Spinal cord (tissue), 10 donors: ENCODE data around the gene DNAJC24. TPM values are rescaled to one million over a fixed set of nuclear protein-coding genes. Genes with fewer than 3 reads are reported as not detected.

ENCODE experiments used
- DNase-seq, 6 donors: peaks; one replicate each; pipeline versions ENCODE4 v3.0.0 to v3.0.0-alpha.2; 2013 to 2015; ENCODE audit warnings: low spot score in 6 of 6, low read depth in 4 of 6
- H3K27ac ChIP-seq: one replicate; pipeline ENCODE4 v1.5.1; 2013; ENCODE audit warnings: low read depth, low read length, control low read depth
- H3K27me3 ChIP-seq: one replicate; pipeline ENCODE4 v1.6.1; 2013; ENCODE audit warnings: low read length; ENCODE audit not compliant: control insufficient read depth, insufficient read depth
- H3K36me3 ChIP-seq: one replicate; pipeline ENCODE4 v1.6.1; 2013; ENCODE audit warnings: low read length; ENCODE audit not compliant: control insufficient read depth, insufficient read depth
- H3K4me1 ChIP-seq: one replicate; pipeline ENCODE4 v1.6.1; 2013; ENCODE audit warnings: low read length; ENCODE audit not compliant: control insufficient read depth, insufficient read depth
- H3K4me3 ChIP-seq: one replicate; pipeline ENCODE4 v1.5.1; 2013; ENCODE audit warnings: low read depth, low read length, control low read depth
- H3K9me3 ChIP-seq: one replicate; pipeline ENCODE4 v1.6.1; 2013; ENCODE audit warnings: low read length; ENCODE audit not compliant: control insufficient read depth, insufficient read depth
- WGBS: methylation state at CpG from one replicate; pipeline ENCODE4 v1.1.5; 2013; ENCODE audit warnings: missing lambda C conversion rate; ENCODE audit not compliant: insufficient coverage; 5-methylcytosine and 5-hydroxymethylcytosine counted together
- polyA plus RNA-seq, 2 donors: library from polyadenylated mRNA; unstranded; fragments of 120-200 nt; gene quantifications; one replicate each; pipeline ENCODE4 v1.2.1, GENCODE V29; 2013; ENCODE audit not compliant: insufficient read length in 2 of 2
- total RNA-seq, 2 donors: library from RNA; depleted of rRNA in 1 of 2; stranded (reverse); fragments of 120-200 nt in 1 of 2; fragments of >200 nt in 1 of 2; gene quantifications; one replicate each; pipeline versions ENCODE4 v1.2.3 to v1.2.4, GENCODE V29; 2013 to 2014
- donor health status: healthy.

DNAJC24 gene
- total and polyA plus RNA-seq, 4 donors = 25.0 to 35.1 (median 28.8) TPM

- Histone ChIP-seq H3K4me1 (no peaks in the 10 kb centered on the region), H3K27ac (no peak overlapping the region), H3K9me3 (no peaks in the 10 kb centered on the region), H3K36me3 (no peaks in the 10 kb centered on the region), H3K27me3 (no peaks in the 10 kb centered on the region), H3K4me3 (no peak overlapping the region)
- DNase-seq = no peak
- WGBS = 93% methylated on average over 2 of the region's 2 CpGs
These were observed 38.5 kb downstream of the DNAJC24 start for GRCh38 chr11:31408201-31408600.

- Histone ChIP-seq H3K27me3 (no peaks in the 10 kb centered on the region), H3K4me3 (no peak overlapping the region), H3K4me1 (no peaks in the 10 kb centered on the region), H3K9me3 (no peaks in the 10 kb centered on the region), H3K27ac (no peak overlapping the region), H3K36me3 (no peaks in the 10 kb centered on the region)
- DNase-seq = no peak
- 100% methylated on average over 1 of the region's 2 CpGs for WGBS
These were observed 43.3 kb downstream of the DNAJC24 start for GRCh38 chr11:31412946-31413345.

GRCh38 chr11:31414338-31414737 is 44.7 kb downstream of the DNAJC24 start:
- DNase-seq = no peak
- no peaks in the 10 kb centered on the region for H3K36me3 ChIP-seq
- H3K4me1 ChIP-seq = no peaks in the 10 kb centered on the region
- 100% methylated on average over 1 of the region's 3 CpGs for WGBS
- no peak overlapping the region for H3K27ac ChIP-seq
- no peaks in the 10 kb centered on the region for H3K9me3 ChIP-seq
- H3K4me3 ChIP-seq = no peak overlapping the region
- no peaks in the 10 kb centered on the region for H3K27me3 ChIP-seq

- Histone ChIP-seq H3K27me3 (no peaks in the 10 kb centered on the region), H3K9me3 (no peaks in the 10 kb centered on the region), H3K4me3 (no peak overlapping the region), H3K4me1 (no peaks in the 10 kb centered on the region), H3K36me3 (no peaks in the 10 kb centered on the region), H3K27ac (no peak overlapping the region)
- DNase-seq = no peak
- no CpG with 5 or more reads among the region's 4 CpGs for WGBS
These were observed 45.8 kb downstream of the DNAJC24 start for GRCh38 chr11:31415435-31415834.

- H3K27ac ChIP-seq = no peak overlapping the region
- H3K4me1 ChIP-seq = no peaks in the 10 kb centered on the region
- no CpG with 5 or more reads among the region's 1 CpG for WGBS
- H3K4me3 ChIP-seq = no peak overlapping the region
- no peaks in the 10 kb centered on the region for H3K27me3 ChIP-seq
- H3K9me3 ChIP-seq = no peaks in the 10 kb centered on the region
- no peak for DNase-seq
- no peaks in the 10 kb centered on the region for H3K36me3 ChIP-seq
These were observed 47.7 kb downstream of the DNAJC24 start for GRCh38 chr11:31417357-31417756.

GRCh38 chr11:31417816-31418215 is 48.2 kb downstream of the DNAJC24 start:
- no peak for DNase-seq
- Histone ChIP-seq H3K27me3 (no peaks in the 10 kb centered on the region), H3K4me3 (no peak overlapping the region), H3K27ac (no peak overlapping the region), H3K9me3 (no peaks in the 10 kb centered on the region), H3K4me1 (no peaks in the 10 kb centered on the region), H3K36me3 (no peaks in the 10 kb centered on the region)
- WGBS = no CpG with 5 or more reads among the region's 2 CpGs

GRCh38 chr11:31419138-31419537 is 49.5 kb downstream of the DNAJC24 start:
- 59% methylated on average over 2 of the region's 3 CpGs for WGBS
- no peaks in the 10 kb centered on the region for H3K4me1 ChIP-seq
- no peaks in the 10 kb centered on the region for H3K9me3 ChIP-seq
- H3K4me3 ChIP-seq = no peak overlapping the region
- H3K36me3 ChIP-seq = no peaks in the 10 kb centered on the region
- H3K27ac ChIP-seq = no peak overlapping the region
- DNase-seq = no peak
- no peaks in the 10 kb centered on the region for H3K27me3 ChIP-seq

- WGBS = 63% methylated on average over 1 of the region's 1 CpG
- H3K4me1 ChIP-seq = no peaks in the 10 kb centered on the region
- H3K9me3 ChIP-seq = no peaks in the 10 kb centered on the region
- no peaks in the 10 kb centered on the region for H3K27me3 ChIP-seq
- no peak overlapping the region for H3K4me3 ChIP-seq
- H3K36me3 ChIP-seq = no peaks in the 10 kb centered on the region
- DNase-seq = no peak
- no peak overlapping the region for H3K27ac ChIP-seq
These were observed 50.0 kb downstream of the DNAJC24 start for GRCh38 chr11:31419669-31420068.

- no peak overlapping the region for H3K4me3 ChIP-seq
- 20% methylated on average over 1 of the region's 2 CpGs for WGBS
- H3K9me3 ChIP-seq = no peaks in the 10 kb centered on the region
- no peaks in the 10 kb centered on the region for H3K27me3 ChIP-seq
- no peaks in the 10 kb centered on the region for H3K36me3 ChIP-seq
- no peak overlapping the region for H3K27ac ChIP-seq
- H3K4me1 ChIP-seq = no peaks in the 10 kb centered on the region
- peak in 1 of 6 donors; percentile 15 for DNase-seq
These were observed 52.2 kb downstream of the DNAJC24 start for GRCh38 chr11:31421820-31422219.

GRCh38 chr11:31422703-31423102 is 53.0 kb downstream of the DNAJC24 start:
- H3K9me3 ChIP-seq = no peaks in the 10 kb centered on the region
- DNase-seq = no peak
- 75% methylated on average over 1 of the region's 1 CpG for WGBS
- no peaks in the 10 kb centered on the region for H3K36me3 ChIP-seq
- no peaks in the 10 kb centered on the region for H3K4me1 ChIP-seq
- no peak overlapping the region for H3K4me3 ChIP-seq
- H3K27ac ChIP-seq = no peak overlapping the region
- H3K27me3 ChIP-seq = no peaks in the 10 kb centered on the region
